HepG2 (cell line): ENCODE results near the gene PRKAR1B. TPM values are rescaled to one million over a fixed set of nuclear protein-coding genes. Genes with fewer than 3 reads are reported as not detected.

Experiments used
- AGO1 ChIP-seq: fragments of 200-400 bp; formaldehyde crosslinking; IDR thresholded peaks from 2 replicates; pipeline ENCODE4 v1.6.1; 2017; ENCODE audit warnings: mild to moderate bottlenecking, low read depth, low read length, moderate library complexity; ENCODE audit not compliant: poor library complexity, severe bottlenecking
- CAMTA2 ChIP-seq: sonication (generic); formaldehyde crosslinking; IDR thresholded peaks from 2 replicates; pipeline ENCODE4 v1.4.0; 2020; ENCODE audit warnings: mild to moderate bottlenecking, missing genetic modification reagents, borderline replicate concordance
- FOSL1 ChIP-seq: sonication (generic); formaldehyde crosslinking; IDR thresholded peaks from 2 replicates; pipeline ENCODE4 v1.9.0; 2021; ENCODE audit warnings: missing genetic modification reagents, borderline replicate concordance
- JUNB ChIP-seq: sonication (generic); formaldehyde crosslinking; IDR thresholded peaks from 2 replicates; pipeline ENCODE4 v1.8.0; 2022; ENCODE audit warnings: missing genetic modification reagents, mild to moderate bottlenecking, borderline replicate concordance
- KLF11 ChIP-seq: IDR thresholded peaks from 2 replicates; pipeline ENCODE4 v1.6.1; 2016; ENCODE audit warnings: missing compliant biosample characterization
- MTF2 ChIP-seq: sonication (generic); formaldehyde crosslinking; IDR thresholded peaks from 2 replicates; pipeline ENCODE4 v1.5.0; 2020; ENCODE audit warnings: missing genetic modification reagents, borderline replicate concordance
- REPIN1 ChIP-seq: sonication (generic); formaldehyde crosslinking; IDR thresholded peaks from 2 replicates; pipeline ENCODE4 v1.8.0; 2022; ENCODE audit warnings: missing genetic modification reagents, low read depth, mild to moderate bottlenecking, borderline replicate concordance
- SPEN ChIP-seq: sonication (generic); formaldehyde crosslinking; IDR thresholded peaks from 2 replicates; pipeline ENCODE4 v1.5.1; 2020; ENCODE audit warnings: low read depth, mild to moderate bottlenecking, missing genetic modification reagents
- THAP11 ChIP-seq: IDR thresholded peaks from 2 replicates; pipeline ENCODE4 v1.6.1; 2016; ENCODE audit warnings: missing biosample characterization, missing genetic modification reagents
- XBP1 ChIP-seq: sonication (generic); formaldehyde crosslinking; IDR thresholded peaks from 2 replicates; pipeline ENCODE4 v1.5.0; 2020; ENCODE audit warnings: missing genetic modification reagents
- ZFP36 ChIP-seq: fragments of 150-350 bp; IDR thresholded peaks from 2 replicates; pipeline ENCODE4 v1.6.1; 2018; ENCODE audit warnings: borderline replicate concordance, low read length, low read depth; ENCODE audit not compliant: partially characterized antibody
- ZFP82 ChIP-seq: sonication (generic); formaldehyde crosslinking; IDR thresholded peaks from 2 replicates; pipeline ENCODE4 v1.5.1; 2020; ENCODE audit warnings: mild to moderate bottlenecking, missing genetic modification reagents, borderline replicate concordance
- ZNF253 ChIP-seq: sonication (generic); formaldehyde crosslinking; IDR thresholded peaks from 2 replicates; pipeline ENCODE4 v1.8.0; 2022; ENCODE audit warnings: mild to moderate bottlenecking, missing genetic modification reagents, borderline replicate concordance
- ZNF331 ChIP-seq: sonication (generic); formaldehyde crosslinking; IDR thresholded peaks from 2 replicates; pipeline ENCODE4 v1.4.0; 2020; ENCODE audit warnings: missing genetic modification reagents
- ZNF33B ChIP-seq: sonication (generic); formaldehyde crosslinking; IDR thresholded peaks from 2 replicates; pipeline ENCODE4 v1.5.1; 2020; ENCODE audit warnings: mild to moderate bottlenecking, missing genetic modification reagents
- ZNF790 ChIP-seq: sonication (generic); formaldehyde crosslinking; IDR thresholded peaks from 2 replicates; pipeline ENCODE4 v1.8.0; 2022; ENCODE audit warnings: missing genetic modification reagents, mild to moderate bottlenecking, borderline replicate concordance
- polyA plus RNA-seq, 8 experiments: library from polyadenylated mRNA; depleted of rRNA in 3 of 8; stranded (reverse) in 7 of 8; unstranded in 1 of 8; fragments of >200 nt; fragmentation: Illumina TruSeq in 4 of 8; extraction: Trizol in 4 of 8; gene quantifications; 2 replicates each; pipeline versions ENCODE4 v1.2.1 to v1.2.3, GENCODE V29; 2011 to 2016; ENCODE audit warnings: low read depth in 4 of 8, missing spikeins in 1 of 8, mixed read lengths in 1 of 8; ENCODE audit not compliant: insufficient read depth in 1 of 8
- total RNA-seq, 5 experiments: library from RNA; depleted of rRNA; stranded (reverse); fragments of >200 nt; fragmentation: Illumina TruSeq; extraction: Trizol; gene quantifications; 2 replicates each; pipeline ENCODE4 v1.2.3, GENCODE V29; 2016; ENCODE audit warnings: low read depth in 1 of 5
- TF ChIP-seq, protein P1 (sequence below): sonication (generic); formaldehyde crosslinking; IDR thresholded peaks from 2 replicates; pipeline ENCODE4 v1.5.0; 2020; ENCODE audit warnings: missing genetic modification reagents
- TF ChIP-seq, protein P2 (sequence below): sonication (generic); formaldehyde crosslinking; IDR thresholded peaks from 2 replicates; pipeline ENCODE4 v1.5.1; 2020; ENCODE audit warnings: mild to moderate bottlenecking, moderate library complexity, missing genetic modification reagents
- TF ChIP-seq, protein P3 (sequence below): IDR thresholded peaks from 2 replicates; pipeline ENCODE4 v1.6.1; 2016; ENCODE audit warnings: missing compliant biosample characterization, missing genetic modification reagents, borderline replicate concordance
- TF ChIP-seq, protein P4 (sequence below): sonication (generic); formaldehyde crosslinking; IDR thresholded peaks from 2 replicates; pipeline ENCODE4 v1.8.0; 2023; ENCODE audit warnings: mild to moderate bottlenecking, missing genetic modification reagents
- TF ChIP-seq, protein P5 (sequence below): IDR thresholded peaks from 2 replicates; pipeline ENCODE4 v1.6.1; 2016; ENCODE audit warnings: missing biosample characterization, missing genetic modification reagents, low read depth

Gene PRKAR1B
- total and polyA plus RNA-seq, 2 of the 13 experiments (the other 11 are each of a cell fraction or from before 2014, with no cell fraction given), result 7.9 to 28.2 TPM

GRCh38 chr7:726084-726853 is 812 bp downstream of the PRKAR1B start, which contains the start of gene DNAAF5 (continued):
- TF ChIP-seq XBP1 (no peak), AGO1 (peak; percentile 81), MTF2 (0 out of 2 replicates have a peak, but pooled peaks have one; percentile 25), KLF11 (peak; percentile 77; the same call in 1 of the 2 replicates), SPEN (CRISPR knock-in tag) (peak; percentile 91), ZNF790 (CRISPR knock-in tag) (no peak; the same call in 1 of the 2 replicates), FOSL1 (CRISPR knock-in tag) (no peak), CAMTA2 (CRISPR knock-in tag) (peak; percentile 84; the same call in 1 of the 2 replicates), ZFP82 (CRISPR knock-in tag) (peak; percentile 78; the same call in 1 of the 2 replicates), ZNF33B (peak; percentile 94; the same call in 1 of the 2 replicates), JUNB (CRISPR knock-in tag) (no peak), THAP11 (CRISPR knock-in tag) (peak; percentile 92), ZNF253 (CRISPR knock-in tag) (no peak), REPIN1 (CRISPR knock-in tag) (peak; percentile 79; the same call in 1 of the 2 replicates), ZFP36 (no peak), ZNF331 (CRISPR knock-in tag) (peak; percentile 87)
- TF ChIP-seq, protein P1, sequence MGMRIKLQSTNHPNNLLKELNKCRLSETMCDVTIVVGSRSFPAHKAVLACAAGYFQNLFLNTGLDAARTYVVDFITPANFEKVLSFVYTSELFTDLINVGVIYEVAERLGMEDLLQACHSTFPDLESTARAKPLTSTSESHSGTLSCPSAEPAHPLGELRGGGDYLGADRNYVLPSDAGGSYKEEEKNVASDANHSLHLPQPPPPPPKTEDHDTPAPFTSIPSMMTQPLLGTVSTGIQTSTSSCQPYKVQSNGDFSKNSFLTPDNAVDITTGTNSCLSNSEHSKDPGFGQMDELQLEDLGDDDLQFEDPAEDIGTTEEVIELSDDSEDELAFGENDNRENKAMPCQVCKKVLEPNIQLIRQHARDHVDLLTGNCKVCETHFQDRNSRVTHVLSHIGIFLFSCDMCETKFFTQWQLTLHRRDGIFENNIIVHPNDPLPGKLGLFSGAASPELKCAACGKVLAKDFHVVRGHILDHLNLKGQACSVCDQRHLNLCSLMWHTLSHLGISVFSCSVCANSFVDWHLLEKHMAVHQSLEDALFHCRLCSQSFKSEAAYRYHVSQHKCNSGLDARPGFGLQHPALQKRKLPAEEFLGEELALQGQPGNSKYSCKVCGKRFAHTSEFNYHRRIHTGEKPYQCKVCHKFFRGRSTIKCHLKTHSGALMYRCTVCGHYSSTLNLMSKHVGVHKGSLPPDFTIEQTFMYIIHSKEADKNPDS, result no peak
- TF ChIP-seq, protein P2, sequence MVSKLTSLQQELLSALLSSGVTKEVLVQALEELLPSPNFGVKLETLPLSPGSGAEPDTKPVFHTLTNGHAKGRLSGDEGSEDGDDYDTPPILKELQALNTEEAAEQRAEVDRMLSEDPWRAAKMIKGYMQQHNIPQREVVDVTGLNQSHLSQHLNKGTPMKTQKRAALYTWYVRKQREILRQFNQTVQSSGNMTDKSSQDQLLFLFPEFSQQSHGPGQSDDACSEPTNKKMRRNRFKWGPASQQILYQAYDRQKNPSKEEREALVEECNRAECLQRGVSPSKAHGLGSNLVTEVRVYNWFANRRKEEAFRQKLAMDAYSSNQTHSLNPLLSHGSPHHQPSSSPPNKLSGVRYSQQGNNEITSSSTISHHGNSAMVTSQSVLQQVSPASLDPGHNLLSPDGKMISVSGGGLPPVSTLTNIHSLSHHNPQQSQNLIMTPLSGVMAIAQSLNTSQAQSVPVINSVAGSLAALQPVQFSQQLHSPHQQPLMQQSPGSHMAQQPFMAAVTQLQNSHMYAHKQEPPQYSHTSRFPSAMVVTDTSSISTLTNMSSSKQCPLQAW (CRISPR knock-in tag), result peak; percentile 73; the same call in 1 of the 2 replicates
- TF ChIP-seq, protein P3, sequence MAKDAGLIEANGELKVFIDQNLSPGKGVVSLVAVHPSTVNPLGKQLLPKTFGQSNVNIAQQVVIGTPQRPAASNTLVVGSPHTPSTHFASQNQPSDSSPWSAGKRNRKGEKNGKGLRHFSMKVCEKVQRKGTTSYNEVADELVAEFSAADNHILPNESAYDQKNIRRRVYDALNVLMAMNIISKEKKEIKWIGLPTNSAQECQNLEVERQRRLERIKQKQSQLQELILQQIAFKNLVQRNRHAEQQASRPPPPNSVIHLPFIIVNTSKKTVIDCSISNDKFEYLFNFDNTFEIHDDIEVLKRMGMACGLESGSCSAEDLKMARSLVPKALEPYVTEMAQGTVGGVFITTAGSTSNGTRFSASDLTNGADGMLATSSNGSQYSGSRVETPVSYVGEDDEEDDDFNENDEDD (CRISPR knock-in tag), result peak; percentile 93
- TF ChIP-seq, protein P4, sequence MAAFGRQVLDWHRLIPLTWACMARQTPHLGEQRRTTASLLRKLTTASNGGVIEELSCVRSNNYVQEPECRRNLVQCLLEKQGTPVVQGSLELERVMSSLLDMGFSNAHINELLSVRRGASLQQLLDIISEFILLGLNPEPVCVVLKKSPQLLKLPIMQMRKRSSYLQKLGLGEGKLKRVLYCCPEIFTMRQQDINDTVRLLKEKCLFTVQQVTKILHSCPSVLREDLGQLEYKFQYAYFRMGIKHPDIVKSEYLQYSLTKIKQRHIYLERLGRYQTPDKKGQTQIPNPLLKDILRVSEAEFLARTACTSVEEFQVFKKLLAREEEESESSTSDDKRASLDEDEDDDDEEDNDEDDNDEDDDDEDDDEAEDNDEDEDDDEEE (CRISPR knock-in tag), result peak; percentile 42; the same call in 1 of the 2 replicates
- TF ChIP-seq, protein P5, sequence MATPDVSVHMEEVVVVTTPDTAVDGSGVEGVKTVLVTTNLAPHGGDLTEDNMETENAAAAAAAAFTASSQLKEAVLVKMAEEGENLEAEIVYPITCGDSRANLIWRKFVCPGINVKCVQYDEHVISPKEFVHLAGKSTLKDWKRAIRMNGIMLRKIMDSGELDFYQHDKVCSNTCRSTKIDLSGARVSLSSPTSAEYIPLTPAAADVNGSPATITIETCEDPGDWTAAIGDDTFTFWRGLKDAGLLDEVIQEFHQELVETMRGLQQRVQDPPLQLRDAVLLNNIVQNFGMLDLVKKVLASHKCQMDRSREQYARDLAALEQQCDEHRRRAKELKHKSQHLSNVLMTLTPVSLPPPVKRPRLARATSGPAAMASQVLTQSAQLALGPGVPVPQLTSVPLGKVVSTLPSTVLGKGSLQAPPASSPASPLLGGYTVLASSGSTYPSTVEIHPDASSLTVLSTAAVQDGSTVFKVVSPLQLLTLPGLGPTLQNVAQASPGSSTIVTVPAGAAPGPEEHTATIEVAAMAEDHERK, result no peak
